ENCODE results near the gene RUNX1. TPM values are rescaled to one million over a fixed set of nuclear protein-coding genes. Genes with fewer than 3 reads are reported as not detected.

Gene RUNX1
- total and polyA plus RNA-seq, 4 donors: 23.3 to 100 (median 33.4) TPM

GRCh38 chr21:34892209-34892608 is 156.9 kb downstream of the RUNX1 start:
- Histone ChIP-seq H3K27me3 (ENCODE audit: control insufficient read depth in 3 of 3, insufficient read depth in 3 of 3, low read length in 2 of 3) (peaks cover 0 to 62% (median 52%) of the 10 kb centered on the region in 3 donors), H3K36me3 (ENCODE audit: control insufficient read depth in 4 of 4, insufficient read depth in 4 of 4, low read length in 4 of 4) (no peaks in the 10 kb centered on the region), H3K9ac (ENCODE audit: insufficient read depth in 1 of 2, low read length in 2 of 2) (no peak overlapping the region), H3K9me3 (ENCODE audit: control insufficient read depth in 4 of 4, insufficient read depth in 3 of 4, low read length in 3 of 4) (peaks cover 0 to 4% (median 0%) of the 10 kb centered on the region in 4 donors), H3K4me1 (ENCODE audit: control insufficient read depth in 5 of 5, insufficient read depth in 5 of 5, low read length in 5 of 5) (peaks cover 0 to 17% (median 0%) of the 10 kb centered on the region in 5 donors), H3K27ac (ENCODE audit: low read depth in 1 of 2, low read length in 1 of 2) (no peak overlapping the region), H3K4me3 (no peak overlapping the region)
- no peak for TF ChIP-seq CTCF (IDR thresholded peaks at IDR 0.05; ENCODE audit: control extremely low read depth, extremely low read depth)
- no peak for DNase-seq
- ATAC-seq (ENCODE audit: insufficient read depth, low FRiP score): no peak

- Histone ChIP-seq H3K36me3 (ENCODE audit: control insufficient read depth in 4 of 4, insufficient read depth in 4 of 4, low read length in 4 of 4) (no peaks in the 10 kb centered on the region), H3K4me1 (ENCODE audit: control insufficient read depth in 5 of 5, insufficient read depth in 5 of 5, low read length in 5 of 5) (peaks cover 0 to 19% (median 0%) of the 10 kb centered on the region in 5 donors), H3K4me3 (no peak overlapping the region), H3K27ac (ENCODE audit: low read depth in 1 of 2, low read length in 1 of 2) (no peak overlapping the region), H3K27me3 (ENCODE audit: control insufficient read depth in 3 of 3, insufficient read depth in 3 of 3, low read length in 2 of 3) (peaks cover 0 to 62% (median 54%) of the 10 kb centered on the region in 3 donors), H3K9me3 (ENCODE audit: control insufficient read depth in 4 of 4, insufficient read depth in 3 of 4, low read length in 3 of 4) (no peaks in the 10 kb centered on the region), H3K9ac (ENCODE audit: insufficient read depth in 1 of 2, low read length in 2 of 2) (peak overlapping the region in 1 of 2 donors; percentile 26)
- WGBS, 2 donors: 41 to 59% methylated on average over 8 of the region's 8 CpGs
- ATAC-seq (ENCODE audit: insufficient read depth, low FRiP score): no peak
- no peak for DNase-seq
- no peak for TF ChIP-seq CTCF (IDR thresholded peaks at IDR 0.05; ENCODE audit: control extremely low read depth, extremely low read depth)
Measured at GRCh38 chr21:34891613-34891943, 157.5 kb downstream of the RUNX1 start.

- peak overlapping the region in 1 of 2 donors; percentile 26 for H3K9ac ChIP-seq (ENCODE audit: insufficient read depth in 1 of 2, low read length in 2 of 2)
- ATAC-seq (ENCODE audit: insufficient read depth, low FRiP score): no peak
- TF ChIP-seq CTCF (IDR thresholded peaks at IDR 0.05; ENCODE audit: control extremely low read depth, extremely low read depth): no peak
Measured at GRCh38 chr21:34890724-34891612, 158.1 kb downstream of the RUNX1 start.

More at GRCh38 chr21:34890724-34891612, 158.1 kb downstream of the RUNX1 start:
- peak overlapping the region in 1 of 2 donors; percentile 37 for H3K27ac ChIP-seq (ENCODE audit: low read depth in 1 of 2, low read length in 1 of 2)
- WGBS, 2 donors: 19 to 20% methylated on average over 60 of the region's 60 CpGs
- peak; percentile 47 to 69 (median 60) for DNase-seq
- peaks cover 0 to 62% (median 60%) of the 10 kb centered on the region in 3 donors for H3K27me3 ChIP-seq (ENCODE audit: control insufficient read depth in 3 of 3, insufficient read depth in 3 of 3, low read length in 2 of 3)
- H3K36me3 ChIP-seq (ENCODE audit: control insufficient read depth in 4 of 4, insufficient read depth in 4 of 4, low read length in 4 of 4): no peaks in the 10 kb centered on the region
- peaks cover 0 to under 1% (median 0%) of the 10 kb centered on the region in 4 donors for H3K9me3 ChIP-seq (ENCODE audit: control insufficient read depth in 4 of 4, insufficient read depth in 3 of 4, low read length in 3 of 4)
- no peak overlapping the region for H3K4me3 ChIP-seq
- H3K4me1 ChIP-seq (ENCODE audit: control insufficient read depth in 5 of 5, insufficient read depth in 5 of 5, low read length in 5 of 5): peaks cover 0 to 24% (median 0%) of the 10 kb centered on the region in 5 donors

Data from lung (tissue), 12 donors.